Ovary (tissue), 3 donors: ENCODE data around the gene LMNB1.

Experiments used
- EP300 ChIP-seq: sonication (generic); formaldehyde crosslinking; IDR thresholded peaks from one replicate; pipeline ENCODE4 v1.6.1; 2017; ENCODE audit warnings: antibody characterized with exemption
- TF ChIP-seq, protein P1 (sequence below), 3 donors: fragments of 450-650 bp in 2 of 3; fragments of 200-600 bp in 1 of 3; IDR thresholded peaks; one replicate each; pipeline versions ENCODE4 v1.5.1 to v1.8.0; 2016 to 2022; ENCODE audit warnings: antibody characterized with exemption in 3 of 3, mild to moderate bottlenecking in 1 of 3
- donor health status: DM: no; HTN: no; CAD: no.

- TF ChIP-seq EP300 = no peak
- TF ChIP-seq, protein P1, sequence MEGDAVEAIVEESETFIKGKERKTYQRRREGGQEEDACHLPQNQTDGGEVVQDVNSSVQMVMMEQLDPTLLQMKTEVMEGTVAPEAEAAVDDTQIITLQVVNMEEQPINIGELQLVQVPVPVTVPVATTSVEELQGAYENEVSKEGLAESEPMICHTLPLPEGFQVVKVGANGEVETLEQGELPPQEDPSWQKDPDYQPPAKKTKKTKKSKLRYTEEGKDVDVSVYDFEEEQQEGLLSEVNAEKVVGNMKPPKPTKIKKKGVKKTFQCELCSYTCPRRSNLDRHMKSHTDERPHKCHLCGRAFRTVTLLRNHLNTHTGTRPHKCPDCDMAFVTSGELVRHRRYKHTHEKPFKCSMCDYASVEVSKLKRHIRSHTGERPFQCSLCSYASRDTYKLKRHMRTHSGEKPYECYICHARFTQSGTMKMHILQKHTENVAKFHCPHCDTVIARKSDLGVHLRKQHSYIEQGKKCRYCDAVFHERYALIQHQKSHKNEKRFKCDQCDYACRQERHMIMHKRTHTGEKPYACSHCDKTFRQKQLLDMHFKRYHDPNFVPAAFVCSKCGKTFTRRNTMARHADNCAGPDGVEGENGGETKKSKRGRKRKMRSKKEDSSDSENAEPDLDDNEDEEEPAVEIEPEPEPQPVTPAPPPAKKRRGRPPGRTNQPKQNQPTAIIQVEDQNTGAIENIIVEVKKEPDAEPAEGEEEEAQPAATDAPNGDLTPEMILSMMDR (IDR thresholded peaks at IDR 0.05) = no peak
Observed at GRCh38 chr5:126809916-126810315, 33.0 kb downstream of the LMNB1 start.
